HG02623 (cell line): ENCODE results near the gene IQCK.
"Not testable (repeated sequence)": the region's sequence is repeated elsewhere in the genome, so short reads cannot be mapped to it uniquely, and the experiment has no call there.

Experiments used
- ATAC-seq: cut with Tn5 transposase; IDR thresholded peaks from one replicate; pipeline ENCODE4 v1.9.1; 2021; ENCODE audit warnings: moderate library complexity; ENCODE audit not compliant: unreplicated experiment

The IQCK gene

DNA sequence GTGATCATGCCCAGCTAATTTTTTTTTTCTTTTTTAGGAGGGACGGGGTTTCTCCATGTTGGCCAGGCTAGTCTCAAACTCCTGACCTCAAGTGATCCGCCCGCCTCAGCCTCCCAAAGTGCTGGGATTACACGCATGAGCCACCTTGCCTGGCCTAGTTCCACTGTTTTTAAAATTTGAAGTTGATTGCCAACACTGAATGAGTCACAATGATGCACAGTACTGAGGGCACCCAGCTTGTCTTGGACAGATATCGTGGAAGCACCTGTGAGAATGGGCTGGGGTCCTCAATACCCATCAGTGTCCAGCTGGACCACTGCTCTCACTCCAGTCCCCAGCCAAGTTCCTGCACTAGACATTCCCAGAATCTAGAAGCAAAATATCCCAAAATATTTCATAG lies 2.5 kb upstream of the IQCK start:
- no peak for ATAC-seq

- no peak for ATAC-seq
These were observed 1.9 kb upstream of the IQCK start for GRCh38 chr16:19716183-19716582.

DNA sequence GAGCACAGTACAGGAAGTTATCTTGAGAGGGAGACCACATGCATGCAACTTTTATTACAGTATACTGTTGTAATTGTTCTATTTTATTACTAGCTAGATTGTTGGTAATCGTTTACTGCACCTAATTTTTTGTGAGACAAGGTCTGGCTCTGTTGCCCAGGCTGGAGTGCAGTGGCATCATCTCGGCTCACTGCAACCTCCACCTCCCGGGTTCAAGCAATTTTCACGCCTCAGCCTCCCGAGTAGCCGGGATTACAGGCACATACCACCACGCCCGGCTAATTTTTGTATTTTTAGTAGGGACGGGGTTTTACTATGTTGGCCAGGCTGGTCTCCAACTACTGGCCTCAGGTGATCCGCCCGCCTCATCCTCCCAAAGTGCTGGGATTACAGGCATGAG lies 1.3 kb upstream of the IQCK start:
- not testable (repeated sequence) for ATAC-seq

GRCh38 chr16:19717314-19717713 lies 757 bp upstream of the IQCK start:
- ATAC-seq: no peak

GRCh38 chr16:19718624-19718965 lies 524 bp downstream of the IQCK start:
- ATAC-seq: no peak

DNA sequence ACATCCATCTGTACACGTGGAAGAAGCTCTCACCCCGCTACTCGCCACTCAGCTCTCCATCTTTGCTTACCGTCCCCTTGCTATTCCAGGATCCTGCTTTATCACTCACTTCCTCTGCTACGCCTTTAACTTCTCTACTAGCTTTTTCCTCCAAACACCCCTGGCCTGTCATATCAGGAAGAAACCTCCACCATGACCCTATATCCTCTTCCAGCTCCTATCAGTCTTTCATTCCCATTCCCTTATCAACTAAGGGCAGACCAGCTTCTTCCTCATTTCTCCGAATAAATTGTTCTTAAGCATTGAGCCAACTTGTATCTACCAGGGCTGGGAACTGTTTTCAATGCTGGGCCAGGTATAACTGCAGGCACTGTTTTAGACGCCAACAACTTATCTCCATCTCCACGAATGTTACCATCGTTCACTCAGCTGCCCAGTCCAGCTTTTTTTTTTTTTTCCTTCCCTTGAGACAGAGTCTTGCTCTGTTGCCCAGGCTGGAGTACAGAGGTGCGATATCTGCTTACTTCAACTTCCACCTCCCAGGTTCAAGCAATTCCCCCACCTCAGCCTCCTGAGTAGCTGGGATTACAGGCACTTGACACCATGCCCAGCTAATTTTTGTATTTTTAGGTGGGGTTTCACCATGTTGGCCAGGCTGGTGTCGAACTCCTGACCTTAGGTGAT lies 4.3 kb downstream of the IQCK start:
- ATAC-seq: no peak

GRCh38 chr16:19722981-19723380 lies 4.9 kb downstream of the IQCK start:
- ATAC-seq: no peak

DNA sequence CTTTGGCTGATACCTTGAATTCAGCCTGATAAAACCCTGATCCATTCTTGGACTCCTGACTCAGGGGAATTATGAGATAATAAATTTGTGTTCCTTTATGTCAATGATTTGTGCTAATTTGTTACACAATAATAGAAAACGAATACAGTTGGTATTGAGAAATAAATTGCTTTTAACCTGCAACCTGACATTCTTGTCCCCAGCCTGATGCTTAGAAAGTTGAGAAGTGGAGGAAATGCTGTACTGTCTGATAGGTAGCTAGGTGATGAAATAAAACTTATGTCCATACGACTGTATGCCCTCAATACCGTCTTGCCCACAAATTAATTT lies 10.5 kb downstream of the IQCK start:
- no peak for ATAC-seq

GRCh38 chr16:19733551-19733950 lies 15.5 kb downstream of the IQCK start:
- ATAC-seq: no peak

DNA sequence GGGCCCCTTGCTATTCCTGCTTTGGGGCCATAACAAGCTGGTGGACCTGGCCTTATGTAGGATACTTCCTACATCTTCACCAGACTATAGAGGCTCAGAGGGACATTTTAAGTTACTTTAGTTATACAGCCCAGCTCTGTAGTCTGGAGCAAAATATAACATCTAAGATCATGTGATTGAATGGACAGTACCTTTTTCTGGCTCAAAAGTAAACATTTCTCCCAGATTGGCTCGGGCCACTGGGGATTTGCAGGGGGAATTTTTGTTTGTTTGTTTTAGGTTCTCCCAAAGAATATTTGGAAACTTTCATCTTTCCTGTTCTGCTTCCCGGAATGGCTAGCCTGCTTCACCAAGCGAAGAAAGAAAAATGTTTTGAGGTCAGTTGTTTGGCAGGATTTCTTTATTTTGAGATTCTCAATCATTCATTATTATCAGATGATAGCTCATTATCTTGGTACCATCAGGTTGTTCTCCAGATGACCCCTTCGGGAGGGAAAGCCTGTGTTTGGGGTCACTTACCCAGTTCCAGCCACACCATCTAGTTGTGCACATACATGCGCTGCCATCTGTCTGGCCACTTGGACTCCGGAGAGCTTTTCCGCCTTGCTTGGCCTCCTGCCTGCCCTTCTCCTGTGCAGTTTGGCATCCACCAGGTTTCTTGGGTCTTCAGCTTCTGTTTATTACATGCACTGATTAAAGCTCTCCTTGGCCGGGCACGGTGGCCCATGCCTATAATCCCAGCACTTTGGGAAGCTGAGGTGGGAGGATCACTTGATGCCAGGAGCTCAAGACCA lies 17.2 kb downstream of the IQCK start:
- ATAC-seq: no peak

- no peak for ATAC-seq
These were observed 19.4 kb downstream of the IQCK start for GRCh38 chr16:19737306-19738038.

- ATAC-seq: no peak
These were observed 23.3 kb downstream of the IQCK start for GRCh38 chr16:19741354-19741753.

- no peak for ATAC-seq
These were observed 25.7 kb downstream of the IQCK start for GRCh38 chr16:19743816-19744159.

DNA sequence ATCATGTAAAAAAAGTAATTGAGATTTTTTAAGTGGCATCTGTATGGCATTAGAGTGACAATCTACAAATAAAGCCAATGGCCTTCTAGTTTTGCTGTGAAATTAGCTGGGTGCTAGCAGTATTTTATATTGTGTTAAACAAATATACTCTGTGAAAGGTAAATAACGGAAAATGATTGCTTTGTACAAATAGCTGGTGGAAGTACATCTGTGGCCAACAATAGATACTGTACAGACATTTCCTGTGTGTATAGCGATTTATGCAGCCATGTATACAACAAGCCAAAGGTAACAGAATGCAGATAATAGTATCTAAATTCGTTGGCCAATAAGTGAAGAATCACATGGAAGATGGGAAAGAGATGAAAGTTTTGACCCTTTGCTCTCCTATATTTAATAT lies 26.6 kb downstream of the IQCK start:
- no peak for ATAC-seq

GRCh38 chr16:19745286-19746010 lies 27.4 kb downstream of the IQCK start:
- no peak for ATAC-seq

DNA sequence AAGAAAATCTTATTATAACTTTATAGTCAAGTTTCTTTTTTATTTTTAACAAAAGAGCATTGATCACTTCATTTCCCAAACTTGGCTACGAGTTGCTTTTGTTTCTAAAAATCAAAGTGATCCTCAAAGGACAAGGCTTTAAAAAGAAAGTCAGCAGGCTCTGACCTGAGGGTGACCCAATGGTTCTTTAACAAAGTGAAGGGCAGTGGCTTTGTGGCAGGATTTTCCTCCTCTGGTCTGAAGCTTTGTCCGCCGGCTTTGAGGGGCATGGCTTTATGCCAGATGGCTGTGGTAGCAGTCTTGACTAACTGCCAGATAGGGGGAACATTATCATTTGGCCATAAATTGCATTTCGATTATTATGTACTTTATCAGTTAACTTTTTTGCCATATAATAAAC lies 28.5 kb downstream of the IQCK start:
- no peak for ATAC-seq

GRCh38 chr16:19748389-19749168 lies 30.5 kb downstream of the IQCK start:
- ATAC-seq: no peak

DNA sequence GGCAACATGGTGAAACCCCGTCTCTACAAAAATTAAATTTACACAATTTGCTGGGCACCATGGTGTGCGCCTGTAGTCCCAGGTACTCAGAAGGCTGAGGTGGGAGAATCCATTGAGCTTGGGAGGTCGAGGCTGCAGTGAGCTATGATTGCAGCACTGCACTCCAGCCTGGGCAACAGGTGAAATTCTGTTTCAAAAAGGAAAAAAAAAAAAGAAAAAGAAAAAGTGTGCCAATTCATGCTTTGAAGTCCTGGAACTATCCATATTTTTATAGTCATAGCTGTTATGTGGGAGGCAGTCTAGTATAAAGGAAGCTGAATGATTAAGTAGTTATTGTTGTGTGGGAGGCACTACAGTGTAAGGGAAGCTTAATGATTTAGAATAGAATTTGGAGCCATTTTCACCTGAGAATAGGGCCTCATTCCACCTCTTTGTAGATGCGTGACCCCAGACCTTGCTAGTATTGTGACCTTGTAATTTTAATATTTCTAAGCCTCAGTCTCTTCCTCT lies 31.6 kb downstream of the IQCK start:
- no peak for ATAC-seq

GRCh38 chr16:19751478-19752385 lies 33.7 kb downstream of the IQCK start:
- no peak for ATAC-seq
